SH-SY5Y (cell line): ENCODE data around the gene DHRS2.

Experiments
- GATA2 ChIP-seq: IDR thresholded peaks from 2 replicates; pipeline ENCODE4 v1.6.1; 2011; ENCODE audit warnings: mild to moderate bottlenecking, low read depth, low read length
- GATA3 ChIP-seq: IDR thresholded peaks from 2 replicates; pipeline ENCODE4 v1.6.1; 2011; ENCODE audit warnings: low read depth, mild to moderate bottlenecking, low read length, moderate library complexity

DHRS2 gene

DNA sequence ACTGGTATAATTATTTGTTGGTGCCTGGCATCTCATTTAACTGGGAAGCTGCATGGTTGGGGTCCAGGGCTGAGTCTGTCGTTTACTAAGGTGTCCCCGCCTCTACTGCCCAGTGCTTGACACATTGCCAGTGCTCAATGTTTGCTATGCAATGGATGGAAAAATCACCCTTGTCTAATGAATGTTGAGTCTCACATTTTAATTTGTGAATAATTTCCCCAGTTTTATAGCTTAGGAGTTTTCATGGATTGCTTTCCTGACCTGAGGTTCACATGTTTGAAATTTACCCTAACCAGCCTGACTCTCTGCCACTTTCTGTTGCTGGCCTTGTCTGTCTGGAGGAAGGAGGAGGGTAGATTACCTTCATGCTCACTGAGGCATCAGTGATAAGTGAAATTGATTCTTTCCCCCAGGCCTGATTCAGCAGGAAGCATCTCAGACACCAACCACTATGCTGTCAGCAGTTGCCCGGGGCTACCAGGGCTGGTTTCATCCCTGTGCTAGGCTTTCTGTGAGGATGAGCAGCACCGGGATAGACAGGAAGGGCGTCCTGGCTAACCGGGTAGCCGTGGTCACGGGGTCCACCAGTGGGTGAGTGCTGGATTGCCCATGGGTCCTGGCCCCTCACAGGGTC is 2.4 kb downstream of the DHRS2 start:
- no peak for TF ChIP-seq GATA3
- no peak for TF ChIP-seq GATA2

DNA sequence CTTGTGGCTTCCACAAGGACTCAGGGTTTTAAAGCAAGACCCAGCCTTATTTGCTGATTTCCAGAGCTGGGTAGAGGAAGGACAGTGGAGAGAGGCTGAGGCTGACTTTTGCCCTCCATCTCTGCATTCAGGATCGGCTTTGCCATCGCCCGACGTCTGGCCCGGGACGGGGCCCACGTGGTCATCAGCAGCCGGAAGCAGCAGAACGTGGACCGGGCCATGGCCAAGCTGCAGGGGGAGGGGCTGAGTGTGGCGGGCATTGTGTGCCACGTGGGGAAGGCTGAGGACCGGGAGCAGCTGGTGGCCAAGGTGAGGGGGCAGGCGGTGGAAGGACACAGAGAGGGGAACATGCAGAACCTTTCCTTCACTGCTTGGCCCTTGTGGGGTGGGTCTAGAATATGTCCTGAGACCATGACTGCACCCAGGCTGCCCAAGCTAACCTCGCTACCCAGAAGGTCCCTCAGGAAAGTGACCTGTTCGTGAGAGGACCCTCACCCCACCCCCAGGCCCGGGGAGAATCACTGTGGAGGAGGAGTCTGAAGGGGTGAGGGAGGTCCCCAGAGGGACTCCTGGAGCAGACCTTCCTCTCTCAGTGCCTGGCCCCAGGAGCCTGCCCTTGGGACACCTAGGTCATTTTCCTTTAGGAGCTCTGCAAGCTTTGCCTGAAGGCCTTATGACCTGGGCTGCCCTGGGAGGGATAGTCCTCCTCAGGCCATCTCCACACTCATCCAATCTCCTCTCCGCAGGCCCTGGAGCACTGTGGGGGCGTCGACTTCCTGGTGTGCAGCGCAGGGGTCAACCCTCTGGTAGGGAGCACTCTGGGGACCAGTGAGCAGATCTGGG is 3.1 kb downstream of the DHRS2 start:
- TF ChIP-seq GATA2 (no peak), GATA3 (no peak)

DNA sequence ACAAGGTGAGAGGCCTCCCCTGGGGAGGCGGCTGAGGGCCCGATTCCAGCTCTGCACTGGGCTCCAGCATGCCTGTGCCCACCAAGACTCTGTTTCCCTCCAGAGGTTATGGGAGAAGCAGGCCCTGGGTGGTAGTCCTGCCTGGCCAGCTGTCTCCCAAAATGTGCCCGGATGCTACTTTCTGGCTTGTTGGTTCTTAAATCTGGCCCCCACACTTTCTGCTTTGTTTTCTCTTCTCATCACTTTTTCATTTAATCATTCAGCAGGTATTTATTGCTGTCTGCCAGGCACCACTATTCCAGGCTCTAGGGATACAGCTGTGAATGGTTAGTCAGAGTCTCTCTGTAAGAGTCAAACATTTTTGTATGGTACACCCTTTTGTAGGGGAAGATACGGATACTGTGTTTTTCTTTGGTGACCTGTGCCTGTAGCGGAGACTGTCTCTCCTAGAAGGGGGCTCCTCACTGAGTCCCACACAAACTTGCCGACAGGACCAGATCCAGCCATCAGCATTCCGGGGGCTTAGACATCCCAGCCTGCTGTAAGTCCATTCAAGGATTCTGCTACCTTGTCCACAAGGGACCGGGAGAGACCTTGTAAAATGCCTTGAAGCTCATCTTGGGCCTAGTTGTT is 3.8 kb downstream of the DHRS2 start:
- no peak for TF ChIP-seq GATA3
- no peak for TF ChIP-seq GATA2

DNA sequence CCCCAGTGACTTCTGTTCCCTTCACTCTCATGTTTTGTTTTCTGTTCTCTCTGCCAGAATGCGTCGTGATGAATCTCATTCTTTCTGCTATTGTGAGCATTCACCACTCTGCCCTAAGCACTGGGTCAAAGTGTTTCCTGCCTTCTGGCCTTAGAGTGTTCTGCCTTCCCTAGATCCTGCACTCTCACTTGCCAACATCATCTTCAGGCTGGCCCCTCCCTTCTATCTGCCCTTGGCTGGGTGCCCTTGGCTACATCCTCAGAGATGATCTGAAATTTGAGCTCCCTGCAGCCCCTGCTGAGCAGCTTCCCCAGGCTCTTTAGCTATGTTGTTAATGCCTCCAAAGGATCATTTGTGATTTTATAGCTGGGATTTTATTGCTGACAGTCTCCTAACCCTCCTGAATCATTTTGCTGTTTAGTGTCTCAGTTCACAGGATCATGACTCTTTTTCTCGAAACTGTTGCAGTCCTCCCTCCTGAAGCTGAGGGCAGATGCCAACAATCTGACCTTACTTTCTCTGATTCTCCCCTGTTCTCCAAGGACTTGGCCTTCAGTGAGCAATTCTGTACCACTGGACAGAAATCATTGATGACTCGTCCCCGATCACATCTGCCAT is 4.5 kb downstream of the DHRS2 start:
- TF ChIP-seq GATA3, result no peak
- no peak for TF ChIP-seq GATA2

DNA sequence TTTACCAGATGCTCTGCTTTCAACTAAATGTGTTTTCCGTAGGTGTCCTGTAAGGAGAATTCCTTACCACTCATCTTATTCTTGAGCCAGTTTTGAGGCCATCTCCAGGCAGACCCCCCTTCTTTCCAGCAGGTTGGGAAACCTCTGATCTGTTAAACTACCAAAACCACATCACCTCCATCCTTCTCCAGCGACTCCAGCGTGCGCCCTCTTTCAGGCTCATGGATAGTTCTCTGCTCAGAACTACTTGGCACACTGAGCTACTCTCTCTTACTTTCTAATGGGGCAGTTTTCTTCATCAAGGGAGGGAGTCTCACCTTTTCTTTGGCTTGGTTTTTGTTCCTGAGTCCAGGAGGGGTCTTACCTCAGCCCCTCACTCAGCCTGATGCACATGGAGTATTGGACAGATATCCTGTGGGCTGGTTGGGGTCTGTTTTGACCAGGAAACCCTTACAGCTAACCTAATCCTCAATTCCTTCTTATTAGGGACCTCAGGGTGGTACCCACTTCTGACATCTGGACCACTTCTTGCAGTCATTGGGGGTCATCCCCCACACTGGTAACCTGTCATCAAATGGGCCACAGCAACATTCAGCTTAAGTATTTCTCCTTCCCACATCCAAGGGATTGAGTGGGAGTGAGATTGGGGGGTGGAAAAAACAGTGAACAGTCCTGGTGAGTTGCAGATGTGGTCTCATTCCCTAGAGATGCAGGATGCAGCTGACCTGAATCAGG is 5.2 kb downstream of the DHRS2 start:
- TF ChIP-seq GATA3, result no peak
- no peak for TF ChIP-seq GATA2

DNA sequence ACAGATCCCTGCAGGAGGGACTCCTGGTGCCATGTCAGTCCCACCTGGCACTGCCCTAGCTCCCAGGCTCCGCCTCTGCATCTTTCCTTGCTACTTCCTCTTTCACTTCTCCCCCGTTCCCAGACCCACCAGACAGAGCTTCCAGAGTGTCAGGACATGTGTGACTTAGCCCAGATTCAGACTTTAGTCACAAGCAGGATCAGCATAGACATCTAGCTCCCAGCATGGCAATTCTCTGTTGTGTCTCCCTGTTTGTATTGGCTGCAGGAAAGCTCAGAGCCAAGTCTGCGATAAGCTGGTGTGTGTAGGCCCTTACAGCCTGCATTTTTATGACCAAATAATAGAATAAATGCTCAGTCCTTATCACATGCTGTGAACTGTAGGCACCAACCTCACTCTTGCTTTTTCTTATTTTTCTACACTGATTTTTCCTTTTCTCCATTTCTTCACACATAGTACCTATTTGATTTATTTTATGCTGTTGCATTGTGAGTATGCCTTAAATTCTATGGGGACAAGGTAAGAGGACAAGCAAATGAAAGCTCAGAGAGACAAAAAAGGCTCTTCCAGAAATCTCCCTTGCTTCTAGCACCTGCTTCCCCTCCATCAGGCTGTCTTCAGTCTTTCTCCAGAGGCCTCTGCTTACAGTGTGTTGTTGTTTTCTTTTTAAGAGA is 5.9 kb downstream of the DHRS2 start:
- no peak for TF ChIP-seq GATA3

DNA sequence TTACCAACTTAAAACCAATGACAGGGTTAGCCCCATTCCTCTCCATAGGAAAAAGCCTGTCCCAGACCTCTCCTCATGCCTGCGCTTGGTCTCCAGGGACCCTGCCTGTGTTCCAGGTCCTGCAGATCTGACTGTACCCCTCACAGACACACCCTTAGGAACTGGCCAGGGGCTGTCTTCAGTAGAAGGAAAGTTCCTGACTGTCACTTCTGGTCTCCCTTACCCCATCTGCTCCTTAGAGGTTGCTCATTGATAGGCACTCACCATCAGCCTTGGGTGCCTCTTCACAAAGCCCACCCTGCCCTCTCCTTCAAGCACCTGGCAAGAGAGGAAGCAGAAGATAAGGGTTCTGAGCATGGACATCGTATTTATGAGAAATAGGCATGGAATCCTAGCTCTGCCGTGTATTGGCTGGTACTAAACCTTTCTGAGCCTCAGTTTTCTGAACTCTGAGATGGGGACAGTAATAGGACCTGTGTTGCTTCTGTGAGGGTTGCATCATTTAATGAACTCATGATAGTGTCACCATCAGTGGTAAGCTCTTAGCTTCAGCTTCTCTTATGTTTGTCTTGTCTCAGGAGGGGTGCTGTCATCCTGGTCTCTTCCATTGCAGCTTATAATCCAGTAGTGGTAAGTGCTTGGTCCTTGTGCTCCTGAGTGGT is 7.5 kb downstream of the DHRS2 start:
- TF ChIP-seq GATA3 (no peak), GATA2 (no peak)

DNA sequence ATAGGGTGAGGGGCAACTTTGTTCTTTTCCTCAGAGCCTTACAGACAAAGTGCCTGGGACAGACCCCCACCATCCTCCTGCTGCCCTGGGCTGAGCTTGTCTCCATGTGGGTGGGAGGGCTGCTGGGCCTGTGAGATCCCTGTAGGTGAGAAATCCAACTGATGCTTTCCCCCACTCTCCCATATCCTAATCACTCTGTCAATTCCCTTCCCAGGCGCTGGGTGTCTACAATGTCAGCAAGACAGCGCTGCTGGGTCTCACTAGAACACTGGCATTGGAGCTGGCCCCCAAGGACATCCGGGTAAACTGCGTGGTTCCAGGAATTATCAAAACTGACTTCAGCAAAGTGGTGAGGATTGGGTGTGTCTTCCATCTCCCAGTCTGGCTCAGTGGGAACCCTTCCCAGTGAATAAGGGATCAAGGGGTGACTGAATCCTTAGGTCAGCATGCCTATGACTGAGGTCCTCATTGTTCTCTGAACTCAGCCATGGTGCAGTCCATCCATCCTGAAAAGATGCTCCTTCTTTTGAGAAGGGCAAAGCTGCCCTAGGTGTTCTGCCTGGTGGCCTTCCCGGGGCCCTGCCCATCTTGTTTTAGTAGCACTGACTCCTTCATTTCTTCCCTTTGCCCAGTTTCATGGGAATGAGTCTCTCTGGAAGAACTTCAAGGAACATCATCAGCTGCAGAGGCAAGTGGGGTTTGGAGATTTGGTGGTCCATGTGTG is 8.2 kb downstream of the DHRS2 start:
- no peak for TF ChIP-seq GATA3
- TF ChIP-seq GATA2, result no peak

DNA sequence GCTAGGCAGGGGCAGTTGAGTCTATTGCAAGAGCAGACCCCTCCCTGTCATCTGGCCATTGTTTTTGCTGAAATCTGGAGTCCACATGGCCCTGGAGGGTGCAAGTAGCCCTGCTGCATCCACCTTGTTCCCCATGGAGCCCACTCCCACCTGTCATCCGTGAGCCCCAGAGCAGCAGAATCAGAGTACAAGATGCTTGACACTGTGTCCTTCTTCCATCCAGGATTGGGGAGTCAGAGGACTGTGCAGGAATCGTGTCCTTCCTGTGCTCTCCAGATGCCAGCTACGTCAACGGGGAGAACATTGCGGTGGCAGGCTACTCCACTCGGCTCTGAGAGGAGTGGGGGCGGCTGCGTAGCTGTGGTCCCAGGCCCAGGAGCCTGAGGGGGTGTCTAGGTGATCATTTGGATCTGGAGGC is 8.8 kb downstream of the DHRS2 start:
- TF ChIP-seq GATA3 (no peak), GATA2 (no peak)

DNA sequence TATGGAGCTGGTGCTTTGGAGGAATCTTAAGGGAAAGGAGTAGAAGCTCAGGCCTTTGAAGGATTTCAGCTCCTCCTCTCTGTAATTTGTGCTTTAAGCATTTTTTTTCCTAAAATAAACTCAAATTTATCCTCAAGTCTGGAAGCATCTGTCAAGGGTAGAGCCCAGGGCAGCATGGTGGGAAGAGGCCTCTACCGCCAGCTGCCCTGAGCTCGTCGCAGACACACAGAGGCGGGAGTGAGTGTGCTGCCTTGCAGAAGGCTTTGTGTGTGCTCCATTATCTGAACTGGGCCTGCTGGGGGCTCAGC is 9.3 kb downstream of the DHRS2 start:
- no peak for TF ChIP-seq GATA3
- no peak for TF ChIP-seq GATA2

DNA sequence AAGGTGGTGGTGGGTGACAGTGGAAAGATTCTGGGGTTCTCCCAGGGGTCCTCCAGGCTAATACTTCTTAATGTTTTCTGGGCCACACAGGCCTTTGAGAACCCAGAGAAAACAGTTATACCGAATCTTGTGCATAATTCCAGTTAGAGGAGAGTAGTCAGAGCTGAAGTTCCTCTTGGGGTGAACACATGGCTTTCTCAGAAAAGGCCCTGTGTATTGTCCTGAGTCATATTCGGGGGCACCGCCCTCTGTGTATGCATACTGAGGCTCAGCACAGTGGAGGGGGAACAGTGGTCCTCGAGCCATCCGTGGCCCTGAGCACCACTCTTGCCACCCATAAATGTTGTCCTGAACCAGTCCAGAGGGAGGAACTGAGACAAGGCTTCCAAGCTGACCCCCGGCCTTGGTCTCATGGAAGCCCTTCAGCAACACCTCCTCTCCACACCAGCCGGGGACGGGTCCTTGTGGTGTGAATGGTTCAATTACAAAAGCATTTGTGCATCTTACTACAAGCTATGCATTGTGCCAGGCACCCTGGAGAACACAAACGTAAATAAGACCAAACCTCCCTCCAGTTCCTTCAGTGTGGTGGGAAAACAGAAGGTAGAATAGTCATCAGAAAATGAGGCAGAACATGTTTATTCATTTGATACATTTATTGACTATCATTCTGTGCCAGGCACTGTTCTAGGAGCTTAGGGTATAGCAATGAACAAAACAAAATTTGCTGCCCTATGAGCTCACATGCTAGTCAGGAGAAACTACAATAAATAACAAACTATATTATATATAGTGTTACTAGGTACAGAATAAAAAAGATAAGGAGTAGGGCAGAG is 9.9 kb downstream of the DHRS2 start:
- no peak for TF ChIP-seq GATA2
- no peak for TF ChIP-seq GATA3
